MCF 10A (cell line): ENCODE measurements around the gene THRAP3. TPM values are rescaled to one million over a fixed set of nuclear protein-coding genes. Genes with fewer than 3 reads are reported as not detected.

Experiments
- Bru-seq: library from RNA; stranded (reverse); fragments of 400-500 nt; gene quantifications from one replicate; lab custom pipeline; 2021; lab: Mats Ljungman, UMichigan
- BruChase-seq, 2 experiments: library from RNA; stranded (reverse); fragments of 400-500 nt; gene quantifications; one replicate each; lab custom pipeline; 2021; lab: Mats Ljungman, UMichigan
- BruUV-seq: library from RNA; stranded (reverse); fragments of 400-500 nt; replicated peaks from 2 replicates; lab custom pipeline; 2021; lab: Mats Ljungman, UMichigan
- CTCF ChIA-PET: fragments of 300-600 bp; sonication (Branson Sonifier 250); formaldehyde crosslinking; extraction: SDS; loops from one replicate; lab custom pipeline; 2021; ENCODE audit warnings: antibody characterized with exemption, inconsistent platforms; lab: Yijun Ruan, JAX
- POLR2A ChIA-PET: fragments of 300-600, 350-650 bp; sonication (Branson Sonifier 250); formaldehyde crosslinking; extraction: SDS; loops from one replicate; lab custom pipeline; 2020; ENCODE audit warnings: antibody characterized with exemption, inconsistent platforms; lab: Yijun Ruan, JAX
- DNase-seq: peaks from one replicate; pipeline ENCODE4 v3.0.0-alpha.2; 2018; ENCODE audit not compliant: unreplicated experiment
- H3K27ac Mint-ChIP-seq: one replicate; pipeline ENCODE4 v1.8.0; 2022; ENCODE audit warnings: mild to moderate bottlenecking, low read depth, mixed read lengths; ENCODE audit not compliant: unreplicated experiment
- H3K27me3 Mint-ChIP-seq: one replicate; pipeline ENCODE4 v1.8.0; 2022; ENCODE audit warnings: mixed read lengths; ENCODE audit not compliant: insufficient read depth, unreplicated experiment
- H3K36me3 Mint-ChIP-seq: one replicate; pipeline ENCODE4 v1.8.0; 2022; ENCODE audit warnings: mild to moderate bottlenecking, moderate library complexity, mixed read lengths; ENCODE audit not compliant: insufficient read depth, unreplicated experiment
- H3K4me1 Mint-ChIP-seq: one replicate; pipeline ENCODE4 v1.8.0; 2022; ENCODE audit warnings: mixed read lengths; ENCODE audit not compliant: insufficient read depth, unreplicated experiment
- H3K4me3 Mint-ChIP-seq: one replicate; pipeline ENCODE4 v1.8.0; 2022; ENCODE audit warnings: mild to moderate bottlenecking, moderate library complexity, mixed read lengths; ENCODE audit not compliant: unreplicated experiment
- H3K9me3 Mint-ChIP-seq: one replicate; pipeline ENCODE4 v1.8.0; 2022; ENCODE audit warnings: mixed read lengths; ENCODE audit not compliant: unreplicated experiment
- CTCF ChIP-seq: fragments of 200-600 bp; IDR thresholded peaks from one replicate; pipeline ENCODE4 v1.8.0; 2022; ENCODE audit warnings: antibody characterized with exemption, mild to moderate bottlenecking; ENCODE audit not compliant: unreplicated experiment
- intact Hi-C: fragments of 100-400 bp; cut with micrococcal nuclease; formaldehyde crosslinking; loops from 2 replicates; pipeline ENCODE4 v1.14.1; 2022
- long read RNA-seq: library from polyadenylated mRNA; stranded (forward); transcript quantifications from one replicate; pipeline ENCODE4 v2.0.0, GENCODE V29; 2022
- total RNA-seq: library from RNA; stranded (reverse); gene quantifications from 2 replicates; pipeline ENCODE4 v1.2.3, GENCODE V29; 2022

Gene THRAP3
- total RNA-seq (92.2 and 116 TPM in 2 replicates), Bru-seq, nascent RNA (percentile 91 among the genes with signal in this experiment), BruChase-seq, experiment 1, labeled RNA remaining after a 6-hour chase (percentile 94 among the genes with signal in this experiment), BruChase-seq, experiment 2, labeled RNA remaining after a 2-hour chase (percentile 91 among the genes with signal in this experiment)
- long read RNA-seq, full-length matches to known transcripts: 5 of 23 reads
- long read RNA-seq, partial matches to known transcripts: 4 of 23 reads
- long read RNA-seq, other reads (novel, unspliced or antisense): 14 of 23 reads

DNA sequence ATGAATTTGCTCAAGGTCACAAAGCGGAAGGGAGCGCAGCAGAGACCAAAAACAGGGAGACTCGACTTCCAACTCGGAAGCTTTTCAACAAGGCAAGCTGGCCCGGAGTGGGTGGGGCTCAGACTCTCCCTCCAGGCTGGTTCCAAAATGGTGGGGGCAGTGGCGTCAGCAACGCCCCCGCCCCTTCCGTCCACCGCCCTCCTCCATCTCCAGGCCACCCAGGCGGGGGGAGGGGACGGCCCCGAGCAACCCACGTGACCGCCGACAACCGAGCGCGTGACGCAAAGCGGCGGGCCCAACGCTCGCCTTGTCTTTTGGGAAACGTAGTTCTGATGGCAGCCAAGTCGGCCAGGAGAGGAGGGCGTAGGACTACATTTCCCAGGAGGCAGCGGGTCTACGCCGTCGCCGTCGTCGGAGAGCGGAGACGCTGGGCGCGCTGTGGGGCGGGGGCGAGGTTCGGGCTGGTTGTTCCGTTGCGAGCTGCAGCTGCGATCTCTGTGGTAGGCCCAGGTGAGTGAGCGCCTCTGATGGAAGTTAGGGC lies at the start of gene THRAP3:
Gene THRAP3 (plus strand): TSS at position 448 of the 541 bp plus-strand sequence. CDS start 58,121 bp downstream, outside the sequence.
- Mint-ChIP-seq H3K4me3 (peak within 1 kb of the TSS; percentile 92), H3K36me3 (peaks cover 35% of the 10 kb centered on the region), H3K4me1 (peaks cover 26% of the 10 kb centered on the region), H3K9me3 (no peaks in the 10 kb centered on the region), H3K27me3 (no peaks in the 10 kb centered on the region), H3K27ac (peak within 1 kb of the TSS; percentile 98)
- intact Hi-C loops: loop anchor here (1.0 to 2.0 kb wide), 3 partner anchors 35 to 75 kb away; partner anchors contain the start of gene TRAPPC3
- CTCF ChIA-PET: interaction anchor here (0.6 to 5.1 kb wide), 13 partner anchors 36 to 263 kb away, joined by 3 to 28 read pairs (median 4); partner anchors contain the start of gene TRAPPC3
- TF ChIP-seq CTCF: no peak
- DNase-seq: peak; percentile 99
- BruUV-seq: no TSS peak
- POLR2A ChIA-PET: interaction anchor here (0.6 to 4.4 kb wide), 35 partner anchors 8 to 757 kb away, joined by 3 to 72 read pairs (median 7); partner anchors contain the start of genes MAP7D1, SH3D21, STK40 and TRAPPC3

DNA sequence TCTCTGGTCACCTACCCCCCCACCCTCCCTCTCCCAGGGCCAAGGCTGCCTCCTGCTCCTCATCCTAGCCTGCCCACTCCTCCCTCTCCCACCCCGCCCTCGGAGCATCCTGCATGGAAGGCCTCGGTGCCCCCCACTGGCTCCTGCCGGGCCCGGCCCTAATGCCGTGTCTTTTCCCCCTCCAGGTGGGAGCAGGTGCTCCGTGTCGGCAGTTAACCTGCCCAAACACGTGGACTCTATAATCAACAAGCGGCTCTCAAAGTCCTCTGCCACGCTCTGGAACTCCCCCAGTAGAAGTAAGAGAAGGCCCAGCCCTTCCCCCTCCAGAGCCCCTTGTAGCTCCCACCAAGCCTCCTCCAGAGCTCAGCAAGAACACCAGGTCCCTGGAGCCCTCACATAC lies 49.5 kb upstream of the THRAP3 start:
- Mint-ChIP-seq H3K4me3 (no peak overlapping the region), H3K27me3 (no peaks in the 10 kb centered on the region), H3K9me3 (no peaks in the 10 kb centered on the region), H3K27ac (no peak overlapping the region), H3K36me3 (peaks cover 53% of the 10 kb centered on the region), H3K4me1 (peaks cover 26% of the 10 kb centered on the region)
- no peak for DNase-seq
- intact Hi-C loops: no loop called here
- no TSS peak for BruUV-seq
- TF ChIP-seq CTCF: no peak
- POLR2A ChIA-PET: interaction anchor here (0.5 to 1.3 kb wide), 2 partner anchors 9 to 303 kb away, joined by 3 read pairs; no protein-coding TSS in a partner anchor
- CTCF ChIA-PET: interaction anchor here (0.9 to 2.0 kb wide), 4 partner anchors 13 to 111 kb away, joined by 3 to 9 read pairs (median 3); partner anchors contain the start of gene TRAPPC3

DNA sequence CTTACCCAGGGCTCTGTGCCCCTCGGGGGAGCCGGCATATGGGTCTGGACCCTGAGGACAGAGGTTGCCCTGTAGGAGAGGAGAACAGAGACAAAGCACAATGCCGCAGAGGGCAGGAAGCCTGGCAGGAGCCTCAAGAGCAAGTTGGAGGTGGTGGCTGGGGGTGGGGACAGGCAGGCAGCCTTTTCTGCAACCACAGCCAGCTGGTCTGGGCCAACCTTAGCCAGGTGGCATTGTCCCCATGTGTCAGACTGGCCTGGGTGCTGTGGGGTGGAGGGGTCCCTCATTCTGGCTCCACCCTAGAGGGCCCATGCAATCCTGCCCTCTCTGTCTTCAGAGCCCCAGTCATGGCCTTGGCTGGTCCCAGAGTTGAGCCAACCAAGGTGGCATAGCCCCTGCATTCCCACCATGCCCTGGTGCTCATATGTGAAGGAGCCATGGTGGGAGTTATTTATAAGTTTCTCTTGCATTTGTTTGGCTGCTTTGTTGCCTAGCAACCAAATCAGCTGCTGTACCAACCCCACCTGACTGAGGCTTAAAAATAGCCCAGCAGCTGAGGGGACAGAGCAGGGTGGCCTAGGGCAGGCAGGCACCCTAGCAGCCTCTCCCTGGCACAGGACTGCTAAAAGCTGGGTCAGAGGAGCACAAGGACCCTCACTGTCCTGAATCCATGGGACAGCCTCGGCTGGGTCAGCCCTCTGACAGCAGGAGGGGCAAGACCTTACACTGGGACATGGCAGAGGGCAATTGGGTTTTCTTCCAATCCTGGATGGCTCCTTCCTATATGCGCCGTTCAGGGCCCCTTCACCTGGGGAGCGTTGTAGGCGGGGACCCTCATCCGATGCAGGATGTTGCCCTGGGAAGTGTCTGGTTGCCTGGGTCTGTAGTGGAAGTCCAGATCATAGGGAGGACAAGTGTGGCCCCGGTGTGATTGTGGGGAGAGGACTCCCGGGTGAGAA lies 48.8 kb upstream of the THRAP3 start:
- intact Hi-C loops: no loop called here
- POLR2A ChIA-PET: interaction anchor here (1.3 kb wide), 1 partner anchor 10 kb away, joined by 3 read pairs; no protein-coding TSS in a partner anchor

More for the DNA sequence above, 48.8 kb upstream of the THRAP3 start:
- Mint-ChIP-seq H3K9me3 (no peaks in the 10 kb centered on the region), H3K36me3 (peaks cover 53% of the 10 kb centered on the region), H3K4me3 (no peak overlapping the region), H3K27me3 (no peaks in the 10 kb centered on the region), H3K4me1 (peaks cover 19% of the 10 kb centered on the region), H3K27ac (no peak overlapping the region)
- BruUV-seq: no TSS peak
- CTCF ChIA-PET: interaction anchor here (0.9 to 2.0 kb wide), 4 partner anchors 12 to 110 kb away, joined by 3 to 9 read pairs (median 4); partner anchors contain the start of gene TRAPPC3
- DNase-seq: no peak
- no peak for TF ChIP-seq CTCF
